K562 (cell line): ENCODE data around the gene CTSL. TPM values are rescaled to one million over a fixed set of nuclear protein-coding genes. Genes with fewer than 3 reads are reported as not detected.

Source experiments
- C11orf30 ChIP-seq: fragments of 450-650 bp; IDR thresholded peaks from 2 replicates; pipeline ENCODE4 v1.6.1; 2016; ENCODE audit warnings: low read depth, mild to moderate bottlenecking
- DPF2 ChIP-seq: fragments of 450-650 bp; IDR thresholded peaks from 2 replicates; pipeline ENCODE4 v1.6.1; 2016
- EWSR1 ChIP-seq: fragments of 450-650 bp; IDR thresholded peaks from 2 replicates; pipeline ENCODE4 v1.6.1; 2018; ENCODE audit warnings: borderline replicate concordance, mild to moderate bottlenecking, low read depth, moderate library complexity; ENCODE audit not compliant: partially characterized antibody
- FOXJ3 ChIP-seq: sonication (generic); formaldehyde crosslinking; IDR thresholded peaks from 2 replicates; pipeline ENCODE4 v1.4.0; 2020; ENCODE audit warnings: mild to moderate bottlenecking, missing genetic modification reagents
- GTF2E2 ChIP-seq: fragments of 200-800 bp; sonication (Bioruptor generic); IDR thresholded peaks from 2 replicates; pipeline ENCODE4 v1.6.1; 2016; ENCODE audit warnings: missing genetic modification characterization, missing compliant biosample characterization
- HDAC8 ChIP-seq: fragments of 450-650 bp; IDR thresholded peaks from 2 replicates; pipeline ENCODE4 v1.6.1; 2016; ENCODE audit warnings: mild to moderate bottlenecking, missing genetic modification characterization, moderate library complexity, missing compliant biosample characterization
- HIVEP1 ChIP-seq: fragments of 250-450 bp; sonication (Bioruptor Pico); IDR thresholded peaks from 2 replicates; pipeline ENCODE4 v1.4.0; 2020; ENCODE audit warnings: mild to moderate bottlenecking
- HNRNPL ChIP-seq: fragments of 200-400 bp; formaldehyde crosslinking; IDR thresholded peaks from 2 replicates; pipeline ENCODE4 v1.6.1; 2017; ENCODE audit warnings: low read depth, mild to moderate bottlenecking, low read length
- KAT8 ChIP-seq: fragments of 450-650 bp; IDR thresholded peaks from 2 replicates; pipeline ENCODE4 v1.6.1; 2016; ENCODE audit warnings: low read depth, mild to moderate bottlenecking
- KLF13 ChIP-seq: fragments of 450-650 bp; IDR thresholded peaks from 2 replicates; pipeline ENCODE4 v1.6.1; 2016; ENCODE audit warnings: missing genetic modification characterization, low read depth, mild to moderate bottlenecking, missing compliant biosample characterization, moderate library complexity, borderline replicate concordance
- LEF1 ChIP-seq: fragments of 450-650 bp; IDR thresholded peaks from 2 replicates; pipeline ENCODE4 v1.6.1; 2016; ENCODE audit warnings: mild to moderate bottlenecking
- MEIS2 ChIP-seq: fragments of 450-650 bp; IDR thresholded peaks from 2 replicates; pipeline ENCODE4 v1.6.1; 2014; ENCODE audit warnings: mild to moderate bottlenecking; ENCODE audit not compliant: partially characterized antibody
- MTA2 ChIP-seq: fragments of 450-650 bp; IDR thresholded peaks from 2 replicates; pipeline ENCODE4 v1.6.1; 2016; ENCODE audit warnings: low read depth
- NELFE ChIP-seq: IDR thresholded peaks from 2 replicates; pipeline ENCODE4 v1.6.1; 2011; ENCODE audit warnings: mild to moderate bottlenecking; ENCODE audit not compliant: insufficient read depth, insufficient read length
- NR2C1 ChIP-seq, 2 experiments: fragments of 450-650 bp; IDR thresholded peaks; 2 replicates each; pipeline ENCODE4 v1.6.1; 2017; ENCODE audit warnings: mild to moderate bottlenecking in 2 of 2, antibody characterized with exemption in 1 of 2, inconsistent platforms in 1 of 2, missing compliant biosample characterization in 1 of 2, missing genetic modification characterization in 1 of 2
- NR3C1 ChIP-seq: sonication (generic); formaldehyde crosslinking; IDR thresholded peaks from 2 replicates; pipeline ENCODE4 v1.8.1; 2022; ENCODE audit warnings: missing genetic modification reagents
- RUNX1 ChIP-seq: sonication (generic); IDR thresholded peaks from 2 replicates; pipeline ENCODE4 v1.6.1; 2016; ENCODE audit warnings: antibody characterized with exemption, low read depth
- TAL1 ChIP-seq: fragments of 450-650 bp; IDR thresholded peaks from 2 replicates; pipeline ENCODE4 v1.6.1; 2016; ENCODE audit warnings: mild to moderate bottlenecking
- polyA plus RNA-seq, 8 experiments: library from polyadenylated mRNA; depleted of rRNA in 4 of 8; stranded (reverse) in 5 of 8; unstranded in 3 of 8; fragments of >200 nt; fragmentation: Nextera tagmentation in 2 of 8; fragmentation: Illumina TruSeq in 1 of 8; extraction: Ambion mirVana in 2 of 8; extraction: Trizol in 1 of 8; gene quantifications; 2 replicates each; pipeline versions ENCODE4 v1.2.1 to v1.2.3, GENCODE V29; 2011 to 2014; ENCODE audit warnings: inconsistent platforms in 1 of 8, missing spikeins in 1 of 8
- total RNA-seq, 7 experiments: library from RNA; depleted of rRNA in 6 of 7; stranded (reverse); fragments of >200 nt in 6 of 7; fragmentation: Illumina TruSeq in 2 of 7; extraction: Trizol in 2 of 7; gene quantifications; 2 replicates each; pipeline versions ENCODE4 v1.2.1 to v1.2.3, GENCODE V29; 2011 to 2021; ENCODE audit warnings: low replicate concordance in 1 of 7
- TF ChIP-seq, protein P1 (sequence below): fragments of 450-650 bp; formaldehyde crosslinking; IDR thresholded peaks from 2 replicates; pipeline ENCODE4 v1.4.0; 2020; ENCODE audit warnings: mild to moderate bottlenecking
- TF ChIP-seq, protein P2 (sequence below): IDR thresholded peaks from 3 replicates; pipeline ENCODE4 v1.6.1; 2011; ENCODE audit warnings: borderline replicate concordance, mild to moderate bottlenecking, moderate library complexity; ENCODE audit not compliant: insufficient read length; ENCODE audit errors: extremely low read depth
- TF ChIP-seq, protein P3 (sequence below): IDR thresholded peaks from 2 replicates; pipeline ENCODE4 v1.6.1; 2011; ENCODE audit warnings: borderline replicate concordance, low read depth, mild to moderate bottlenecking, moderate library complexity, low read length; ENCODE audit not compliant: insufficient read depth, poor library complexity, severe bottlenecking
- TF ChIP-seq, protein P4 (sequence below), 2 experiments: fragments of 450-650 bp; conservative IDR thresholded peaks; 2 replicates each; pipeline ENCODE4 v1.6.1; 2017; ENCODE audit warnings: mild to moderate bottlenecking in 2 of 2, moderate library complexity in 2 of 2

The CTSL gene
- total and polyA plus RNA-seq, 9 of the 15 experiments (the other 6 are each of a cell fraction or from before 2014, with no cell fraction given): 55.9 to 165 (median 93.7) TPM

DNA sequence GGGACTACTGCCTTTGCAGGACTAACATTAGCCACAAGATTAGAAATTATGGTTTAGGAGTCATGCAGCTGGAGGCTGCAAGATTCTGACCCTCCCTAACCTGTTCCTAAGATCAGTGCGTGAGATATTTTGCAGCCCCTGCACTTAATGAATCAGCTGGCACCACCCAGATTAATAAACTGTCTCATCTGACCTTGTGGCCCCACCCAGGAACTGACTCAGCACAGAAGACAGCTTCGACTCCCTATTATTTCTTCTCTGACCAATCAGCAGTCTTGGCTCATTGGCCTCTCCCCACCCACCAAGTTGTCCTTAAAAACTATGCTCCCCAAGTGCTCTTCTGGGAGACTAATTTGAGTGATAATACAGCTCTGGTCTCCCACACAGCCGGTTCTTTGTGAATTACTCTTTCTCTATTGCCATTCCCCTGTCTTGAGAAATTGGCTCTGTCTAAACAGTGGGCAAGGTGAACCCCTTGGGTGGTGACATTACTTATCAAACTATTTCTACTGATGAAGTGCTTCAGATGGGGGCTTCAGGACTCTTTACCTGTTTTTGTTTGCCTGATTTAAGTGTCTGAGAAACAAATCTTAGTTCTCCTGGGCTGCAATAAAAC, 17.0 kb downstream of the CTSL start (continued):
- TF ChIP-seq KLF13 (no peak), NELFE (no peak), RUNX1 (no peak), NR2C1 (IDR thresholded peaks at IDR 0.05) (no peak), NR2C1 (tag; IDR thresholded peaks at IDR 0.05) (no peak), HDAC8 (tag) (no peak), HNRNPL (no peak), TAL1 (no peak), LEF1 (no peak), MEIS2 (no peak), C11orf30 (0 out of 2 replicates have a peak, but pooled peaks have one; percentile 41), HIVEP1 (CRISPR knock-in tag) (no peak), FOXJ3 (CRISPR knock-in tag) (no peak), DPF2 (0 out of 2 replicates have a peak, but pooled peaks have one; percentile 37), GTF2E2 (no peak), NR3C1 (CRISPR knock-in tag) (no peak), EWSR1 (no peak), MTA2 (no peak), KAT8 (no peak)
- TF ChIP-seq, protein P1, sequence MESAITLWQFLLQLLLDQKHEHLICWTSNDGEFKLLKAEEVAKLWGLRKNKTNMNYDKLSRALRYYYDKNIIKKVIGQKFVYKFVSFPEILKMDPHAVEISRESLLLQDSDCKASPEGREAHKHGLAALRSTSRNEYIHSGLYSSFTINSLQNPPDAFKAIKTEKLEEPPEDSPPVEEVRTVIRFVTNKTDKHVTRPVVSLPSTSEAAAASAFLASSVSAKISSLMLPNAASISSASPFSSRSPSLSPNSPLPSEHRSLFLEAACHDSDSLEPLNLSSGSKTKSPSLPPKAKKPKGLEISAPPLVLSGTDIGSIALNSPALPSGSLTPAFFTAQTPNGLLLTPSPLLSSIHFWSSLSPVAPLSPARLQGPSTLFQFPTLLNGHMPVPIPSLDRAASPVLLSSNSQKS: no peak
- TF ChIP-seq, protein P2, sequence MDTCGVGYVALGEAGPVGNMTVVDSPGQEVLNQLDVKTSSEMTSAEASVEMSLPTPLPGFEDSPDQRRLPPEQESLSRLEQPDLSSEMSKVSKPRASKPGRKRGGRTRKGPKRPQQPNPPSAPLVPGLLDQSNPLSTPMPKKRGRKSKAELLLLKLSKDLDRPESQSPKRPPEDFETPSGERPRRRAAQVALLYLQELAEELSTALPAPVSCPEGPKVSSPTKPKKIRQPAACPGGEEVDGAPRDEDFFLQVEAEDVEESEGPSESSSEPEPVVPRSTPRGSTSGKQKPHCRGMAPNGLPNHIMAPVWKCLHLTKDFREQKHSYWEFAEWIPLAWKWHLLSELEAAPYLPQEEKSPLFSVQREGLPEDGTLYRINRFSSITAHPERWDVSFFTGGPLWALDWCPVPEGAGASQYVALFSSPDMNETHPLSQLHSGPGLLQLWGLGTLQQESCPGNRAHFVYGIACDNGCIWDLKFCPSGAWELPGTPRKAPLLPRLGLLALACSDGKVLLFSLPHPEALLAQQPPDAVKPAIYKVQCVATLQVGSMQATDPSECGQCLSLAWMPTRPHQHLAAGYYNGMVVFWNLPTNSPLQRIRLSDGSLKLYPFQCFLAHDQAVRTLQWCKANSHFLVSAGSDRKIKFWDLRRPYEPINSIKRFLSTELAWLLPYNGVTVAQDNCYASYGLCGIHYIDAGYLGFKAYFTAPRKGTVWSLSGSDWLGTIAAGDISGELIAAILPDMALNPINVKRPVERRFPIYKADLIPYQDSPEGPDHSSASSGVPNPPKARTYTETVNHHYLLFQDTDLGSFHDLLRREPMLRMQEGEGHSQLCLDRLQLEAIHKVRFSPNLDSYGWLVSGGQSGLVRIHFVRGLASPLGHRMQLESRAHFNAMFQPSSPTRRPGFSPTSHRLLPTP: no peak
- TF ChIP-seq, protein P3, sequence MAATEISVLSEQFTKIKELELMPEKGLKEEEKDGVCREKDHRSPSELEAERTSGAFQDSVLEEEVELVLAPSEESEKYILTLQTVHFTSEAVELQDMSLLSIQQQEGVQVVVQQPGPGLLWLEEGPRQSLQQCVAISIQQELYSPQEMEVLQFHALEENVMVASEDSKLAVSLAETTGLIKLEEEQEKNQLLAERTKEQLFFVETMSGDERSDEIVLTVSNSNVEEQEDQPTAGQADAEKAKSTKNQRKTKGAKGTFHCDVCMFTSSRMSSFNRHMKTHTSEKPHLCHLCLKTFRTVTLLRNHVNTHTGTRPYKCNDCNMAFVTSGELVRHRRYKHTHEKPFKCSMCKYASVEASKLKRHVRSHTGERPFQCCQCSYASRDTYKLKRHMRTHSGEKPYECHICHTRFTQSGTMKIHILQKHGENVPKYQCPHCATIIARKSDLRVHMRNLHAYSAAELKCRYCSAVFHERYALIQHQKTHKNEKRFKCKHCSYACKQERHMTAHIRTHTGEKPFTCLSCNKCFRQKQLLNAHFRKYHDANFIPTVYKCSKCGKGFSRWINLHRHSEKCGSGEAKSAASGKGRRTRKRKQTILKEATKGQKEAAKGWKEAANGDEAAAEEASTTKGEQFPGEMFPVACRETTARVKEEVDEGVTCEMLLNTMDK: no peak
- TF ChIP-seq, protein P4, sequence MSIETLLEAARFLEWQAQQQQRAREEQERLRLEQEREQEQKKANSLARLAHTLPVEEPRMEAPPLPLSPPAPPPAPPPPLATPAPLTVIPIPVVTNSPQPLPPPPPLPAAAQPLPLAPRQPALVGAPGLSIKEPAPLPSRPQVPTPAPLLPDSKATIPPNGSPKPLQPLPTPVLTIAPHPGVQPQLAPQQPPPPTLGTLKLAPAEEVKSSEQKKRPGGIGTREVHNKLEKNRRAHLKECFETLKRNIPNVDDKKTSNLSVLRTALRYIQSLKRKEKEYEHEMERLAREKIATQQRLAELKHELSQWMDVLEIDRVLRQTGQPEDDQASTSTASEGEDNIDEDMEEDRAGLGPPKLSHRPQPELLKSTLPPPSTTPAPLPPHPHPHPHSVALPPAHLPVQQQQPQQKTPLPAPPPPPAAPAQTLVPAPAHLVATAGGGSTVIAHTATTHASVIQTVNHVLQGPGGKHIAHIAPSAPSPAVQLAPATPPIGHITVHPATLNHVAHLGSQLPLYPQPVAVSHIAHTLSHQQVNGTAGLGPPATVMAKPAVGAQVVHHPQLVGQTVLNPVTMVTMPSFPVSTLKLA (conservative IDR thresholded peaks at IDR 0.05): no peak
